HEK293 (cell line): ENCODE measurements around the gene ZBTB20.

Experiments
- CTCF ChIA-PET: fragments of 350-600 bp; formaldehyde crosslinking; extraction: SDS; loops from one replicate; lab custom pipeline; 2021; ENCODE audit warnings: antibody characterized with exemption; lab: Yijun Ruan, JAX
- POLR2A ChIA-PET: fragments of 300-600 bp; formaldehyde crosslinking; extraction: SDS; loops from one replicate; lab custom pipeline; 2020; ENCODE audit warnings: antibody characterized with exemption, inconsistent platforms; lab: Yijun Ruan, JAX
- H3K27ac ChIP-seq: fragments of 200-500 bp; sonication (Bioruptor generic); 2 replicates; pipeline ENCODE4 v1.5.1; 2014; ENCODE audit warnings: low read depth, low read length, control low read depth, inconsistent platforms; ENCODE audit errors: extremely low read depth
- H3K36me3 ChIP-seq, 2 experiments: fragments of 200-500 bp in 1 of 2; sonication (Bioruptor generic) in 1 of 2; 1 replicate in 1 of 2; 2 replicates in 1 of 2; pipeline ENCODE4 v1.5.1; 2014 to 2017; ENCODE audit warnings: inconsistent platforms in 2 of 2, low read length in 2 of 2; ENCODE audit not compliant: control insufficient read depth in 2 of 2, insufficient read depth in 1 of 2
- H3K4me1 ChIP-seq: fragments of 200-500 bp; sonication (Bioruptor generic); 2 replicates; pipeline ENCODE4 v1.5.1; 2014; ENCODE audit warnings: mild to moderate bottlenecking, low read length, inconsistent platforms; ENCODE audit not compliant: control insufficient read depth, insufficient read depth
- H3K4me3 ChIP-seq: 2 replicates; pipeline ENCODE4 v1.5.1; 2011; ENCODE audit warnings: low read depth, mild to moderate bottlenecking, control low read depth, low read length, moderate library complexity
- H3K9me3 ChIP-seq: fragments of 200-500 bp; sonication (Bioruptor generic); 2 replicates; pipeline ENCODE4 v1.5.1; 2014; ENCODE audit warnings: low read depth, low read length, inconsistent platforms; ENCODE audit not compliant: control insufficient read depth, insufficient read depth
- BCL11A ChIP-seq: fragments of 450-650 bp; formaldehyde crosslinking; IDR thresholded peaks from 2 replicates; pipeline ENCODE4 v1.5.1; 2016; ENCODE audit warnings: low read depth, missing biosample characterization, missing genetic modification characterization
- CTCF ChIP-seq: fragments of 450-650 bp; formaldehyde crosslinking; IDR thresholded peaks from 2 replicates; pipeline ENCODE4 v1.5.1; 2016; ENCODE audit warnings: missing biosample characterization, missing genetic modification characterization
- ELK4 ChIP-seq: IDR thresholded peaks from 2 replicates; pipeline ENCODE4 v1.6.1; 2011; ENCODE audit warnings: mild to moderate bottlenecking, low read depth, low read length, borderline replicate concordance
- RBAK ChIP-seq: fragments of 450-650 bp; formaldehyde crosslinking; IDR thresholded peaks from 2 replicates; pipeline ENCODE4 v1.5.1; 2016; ENCODE audit warnings: missing biosample characterization, missing genetic modification characterization
- REST ChIP-seq: fragments of 450-650 bp; formaldehyde crosslinking; IDR thresholded peaks from 2 replicates; pipeline ENCODE4 v1.5.1; 2016; ENCODE audit warnings: missing biosample characterization, missing genetic modification characterization
- TRIM28 ChIP-seq: IDR thresholded peaks from 2 replicates; pipeline ENCODE4 v1.6.1; 2011; ENCODE audit warnings: low read length, control low read depth, borderline replicate concordance
- ZBTB17 ChIP-seq: fragments of 450-650 bp; formaldehyde crosslinking; IDR thresholded peaks from 2 replicates; pipeline ENCODE4 v1.5.1; 2016; ENCODE audit warnings: missing biosample characterization, missing genetic modification characterization
- ZBTB44 ChIP-seq: fragments of 450-650 bp; IDR thresholded peaks from 2 replicates; pipeline ENCODE4 v1.5.1; 2018; ENCODE audit warnings: missing biosample characterization, mild to moderate bottlenecking, missing genetic modification characterization
- ZIC2 ChIP-seq: fragments of 450-650 bp; formaldehyde crosslinking; IDR thresholded peaks from 2 replicates; pipeline ENCODE4 v1.5.1; 2016; ENCODE audit warnings: missing biosample characterization, missing genetic modification characterization
- ZNF174 ChIP-seq: fragments of 450-650 bp; formaldehyde crosslinking; IDR thresholded peaks from 2 replicates; pipeline ENCODE4 v1.5.0; 2017; ENCODE audit warnings: missing biosample characterization, mild to moderate bottlenecking, missing genetic modification characterization
- ZNF274 ChIP-seq, 2 experiments: fragments of 200-500 bp in 1 of 2; fragments of 450-650 bp in 1 of 2; sonication (Bioruptor generic) in 1 of 2; formaldehyde crosslinking in 1 of 2; IDR thresholded peaks; 2 replicates each; pipeline versions ENCODE4 v1.5.1 to v1.6.1; 2014 to 2016; ENCODE audit warnings: borderline replicate concordance in 1 of 2, inconsistent platforms in 1 of 2, low read length in 1 of 2, missing biosample characterization in 1 of 2, missing genetic modification characterization in 1 of 2
- ZNF37A ChIP-seq: fragments of 450-650 bp; IDR thresholded peaks from 2 replicates; pipeline ENCODE4 v1.5.1; 2018; ENCODE audit warnings: missing biosample characterization, missing genetic modification characterization
- ZNF391 ChIP-seq: fragments of 450-650 bp; formaldehyde crosslinking; IDR thresholded peaks from 2 replicates; pipeline ENCODE4 v1.5.1; 2016; ENCODE audit warnings: low read depth, missing biosample characterization, missing genetic modification characterization, borderline replicate concordance
- ZNF416 ChIP-seq: fragments of 450-650 bp; formaldehyde crosslinking; IDR thresholded peaks from 2 replicates; pipeline ENCODE4 v1.5.1; 2016; ENCODE audit warnings: missing biosample characterization, missing genetic modification characterization
- ZNF510 ChIP-seq: fragments of 450-650 bp; formaldehyde crosslinking; IDR thresholded peaks from 2 replicates; pipeline ENCODE4 v1.5.1; 2018; ENCODE audit warnings: mild to moderate bottlenecking, missing genetic modification characterization, missing biosample characterization; ENCODE audit not compliant: insufficient replicate concordance
- ZNF548 ChIP-seq: fragments of 450-650 bp; formaldehyde crosslinking; IDR thresholded peaks from 2 replicates; pipeline ENCODE4 v1.5.1; 2016; ENCODE audit warnings: missing biosample characterization, missing genetic modification characterization
- ZNF645 ChIP-seq: fragments of 450-650 bp; formaldehyde crosslinking; IDR thresholded peaks from 2 replicates; pipeline ENCODE4; 2016; ENCODE audit warnings: missing biosample characterization, missing genetic modification characterization
- ZNF677 ChIP-seq: fragments of 450-650 bp; IDR thresholded peaks from 2 replicates; pipeline ENCODE4 v1.5.0; 2018; ENCODE audit warnings: missing biosample characterization, mild to moderate bottlenecking, missing genetic modification characterization, moderate library complexity
- ZNF791 ChIP-seq: fragments of 450-650 bp; formaldehyde crosslinking; IDR thresholded peaks from 2 replicates; pipeline ENCODE4 v1.5.1; 2016; ENCODE audit warnings: missing biosample characterization, missing genetic modification characterization
- ZXDB ChIP-seq: fragments of 450-650 bp; formaldehyde crosslinking; IDR thresholded peaks from 2 replicates; pipeline ENCODE4 v1.5.1; 2016; ENCODE audit warnings: missing biosample characterization, missing genetic modification characterization

ZBTB20 gene

GRCh38 chr3:114356066-114356465 lies 791.0 kb downstream of the ZBTB20 start:
- no peaks in the 10 kb centered on the region for H3K9me3 ChIP-seq
- TF ChIP-seq ZNF645 (tag by site-specific recombination), result no peak
- no peak for TF ChIP-seq ELK4
- no peak for TF ChIP-seq ZNF677
- no peak for TF ChIP-seq TRIM28
- TF ChIP-seq ZBTB44 (tag by site-specific recombination), result no peak
- TF ChIP-seq BCL11A, result no peak
- no peak for TF ChIP-seq REST (tag by site-specific recombination)
- TF ChIP-seq ZNF391 (tag by site-specific recombination), result no peak
- no peak for TF ChIP-seq RBAK (tag by site-specific recombination)
- TF ChIP-seq ZNF37A (tag by site-specific recombination), result no peak
- no peak for TF ChIP-seq ZNF274 (IDR thresholded peaks at IDR 0.05; ENCODE audit: low read length)
- no peak for TF ChIP-seq ZNF274 (tag by site-specific recombination; IDR thresholded peaks at IDR 0.05; ENCODE audit: borderline replicate concordance)
- TF ChIP-seq ZNF174 (tag by site-specific recombination), result no peak
- TF ChIP-seq ZNF548 (tag by site-specific recombination), result no peak
- no peak for TF ChIP-seq ZNF416 (tag by site-specific recombination)
- TF ChIP-seq ZNF510, result no peak
- TF ChIP-seq, all 188 proteins: peak for 0
- Histone ChIP-seq H3K36me3 (peaks cover 0 to 8% of the 10 kb centered on the region in 2 experiments; a peak in 1 of 3 replicates), H3K4me1 (no peaks in the 10 kb centered on the region), H3K4me3 (no peak overlapping the region), H3K27ac (no peak overlapping the region)
- CTCF ChIA-PET, result interaction anchor here (1.1 kb wide), 1 partner anchor 62 kb away, joined by 6 read pairs; the partner anchor contains the start of gene TIGIT
- POLR2A ChIA-PET, result no interaction called here

- no peak overlapping the region for H3K4me3 ChIP-seq
- CTCF ChIA-PET, result interaction anchor here (1.1 kb wide), 1 partner anchor 62 kb away, joined by 6 read pairs; the partner anchor contains the start of gene TIGIT
- TF ChIP-seq ZBTB17 (tag by site-specific recombination) (no peak), ZIC2 (tag by site-specific recombination) (no peak), ZNF791 (tag by site-specific recombination) (no peak), ZXDB (tag by site-specific recombination) (no peak), CTCF (no peak)
- no peak overlapping the region for H3K27ac ChIP-seq
- H3K4me1 ChIP-seq, result no peaks in the 10 kb centered on the region
- H3K9me3 ChIP-seq, result no peaks in the 10 kb centered on the region
- peaks cover 0 to 12% of the 10 kb centered on the region in 2 experiments; a peak in 1 of 3 replicates for H3K36me3 ChIP-seq
- POLR2A ChIA-PET, result no interaction called here
Observed at GRCh38 chr3:114355653-114356052, 791.4 kb downstream of the ZBTB20 start.
